Rectal smooth muscle tissue (tissue), 1 donor: Measurements from ENCODE around the gene CNTN5.

Experiments used
- H3K27ac ChIP-seq: one replicate; pipeline ENCODE4 v1.7.0; 2013; ENCODE audit warnings: low read depth, low read length, inconsistent platforms
- H3K27me3 ChIP-seq: one replicate; pipeline ENCODE4 v1.7.0; 2013; ENCODE audit warnings: low read length; ENCODE audit not compliant: control insufficient read depth, insufficient read depth
- H3K36me3 ChIP-seq: one replicate; pipeline ENCODE4 v1.7.0; 2013; ENCODE audit warnings: low read length; ENCODE audit not compliant: control insufficient read depth, insufficient read depth
- H3K4me1 ChIP-seq: one replicate; pipeline ENCODE4 v1.7.0; 2013; ENCODE audit warnings: low read length; ENCODE audit not compliant: control insufficient read depth, insufficient read depth
- H3K4me3 ChIP-seq: one replicate; pipeline ENCODE4 v1.7.0; 2013; ENCODE audit warnings: low read length
- H3K9ac ChIP-seq: one replicate; pipeline ENCODE4 v1.7.0; 2013; ENCODE audit warnings: low read length

The CNTN5 gene

DNA sequence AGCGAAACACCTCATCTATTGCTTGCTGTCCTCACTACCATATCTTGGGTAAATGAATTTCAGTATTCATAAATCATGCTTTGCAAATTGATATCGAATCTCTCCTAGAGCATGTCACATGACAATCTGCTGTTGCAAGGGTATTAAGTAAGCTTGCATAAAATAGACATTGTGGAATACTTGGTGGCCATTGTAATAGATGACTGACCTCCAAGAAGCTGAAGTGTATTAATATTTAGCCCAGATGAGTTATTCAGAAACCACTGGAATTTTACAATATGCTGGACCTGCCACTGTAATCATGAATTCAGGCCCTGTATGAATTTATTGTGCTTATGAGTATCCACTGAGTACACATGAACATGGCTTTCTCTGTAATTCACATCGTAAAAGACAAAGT, 1376.7 kb downstream of the CNTN5 start:
- Histone ChIP-seq H3K4me3 (no peak overlapping the region), H3K9ac (no peak overlapping the region), H3K4me1 (no peaks in the 10 kb centered on the region), H3K36me3 (no peaks in the 10 kb centered on the region), H3K27me3 (no peaks in the 10 kb centered on the region), H3K27ac (no peak overlapping the region)

DNA sequence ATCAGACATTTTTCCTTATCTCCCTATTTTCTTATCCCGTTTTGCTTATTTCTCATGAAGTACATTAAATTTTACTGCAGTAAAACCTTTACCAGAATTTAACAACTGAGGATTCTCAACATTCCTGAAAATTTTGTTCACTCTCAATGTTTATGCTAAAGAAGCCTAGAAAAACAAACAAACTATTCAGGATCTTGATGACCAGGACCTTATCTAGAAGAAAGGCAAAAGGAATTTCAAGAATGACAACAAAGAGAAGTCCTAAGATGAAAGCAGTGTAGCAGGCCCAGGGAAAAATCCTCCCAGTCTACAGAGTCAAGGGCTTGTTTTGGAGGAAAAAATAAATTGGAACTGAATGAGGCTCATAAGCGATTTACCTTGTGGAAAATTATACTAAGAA, 1383.1 kb downstream of the CNTN5 start:
- no peaks in the 10 kb centered on the region for H3K4me1 ChIP-seq
- no peak overlapping the region for H3K27ac ChIP-seq
- no peak overlapping the region for H3K4me3 ChIP-seq
- H3K27me3 ChIP-seq: no peaks in the 10 kb centered on the region
- H3K9ac ChIP-seq: no peak overlapping the region
- no peaks in the 10 kb centered on the region for H3K36me3 ChIP-seq

DNA sequence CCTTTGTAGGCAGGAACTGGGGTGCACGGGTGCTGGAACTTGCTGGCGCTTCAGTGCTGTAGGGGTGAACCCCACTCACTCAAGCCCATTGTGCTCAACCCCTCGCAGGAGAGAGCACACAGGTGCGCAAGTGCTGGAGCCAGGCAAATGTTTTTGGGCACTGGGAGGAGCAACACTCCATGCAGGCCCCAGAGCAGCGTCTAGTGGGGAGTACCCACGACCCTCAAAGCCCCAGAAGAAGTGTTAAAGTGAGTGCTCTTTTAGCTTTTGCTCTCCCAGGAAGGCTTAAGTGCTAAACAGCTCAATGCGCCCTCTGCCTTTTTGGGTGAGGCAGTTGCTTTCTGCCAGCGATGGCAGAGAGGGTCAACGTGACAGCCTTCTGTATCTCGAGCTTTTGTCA, 1384.2 kb downstream of the CNTN5 start:
- Histone ChIP-seq H3K27me3 (no peaks in the 10 kb centered on the region), H3K36me3 (no peaks in the 10 kb centered on the region), H3K9ac (no peak overlapping the region), H3K4me1 (no peaks in the 10 kb centered on the region), H3K27ac (no peak overlapping the region), H3K4me3 (no peak overlapping the region)
